Suppressor macrophage treated with lipopolysaccharide for 1 hour (primary cell): ENCODE data around the gene MPHOSPH8.
"Not testable (repeated sequence)": the region's sequence is repeated elsewhere in the genome, so short reads cannot be mapped to it uniquely, and the experiment has no call there.

ENCODE experiments used
- DNase-seq, 3 donors: peaks; one replicate each; pipeline ENCODE4 v3.0.0-alpha.2; 2020 to 2022

Gene MPHOSPH8

DNA sequence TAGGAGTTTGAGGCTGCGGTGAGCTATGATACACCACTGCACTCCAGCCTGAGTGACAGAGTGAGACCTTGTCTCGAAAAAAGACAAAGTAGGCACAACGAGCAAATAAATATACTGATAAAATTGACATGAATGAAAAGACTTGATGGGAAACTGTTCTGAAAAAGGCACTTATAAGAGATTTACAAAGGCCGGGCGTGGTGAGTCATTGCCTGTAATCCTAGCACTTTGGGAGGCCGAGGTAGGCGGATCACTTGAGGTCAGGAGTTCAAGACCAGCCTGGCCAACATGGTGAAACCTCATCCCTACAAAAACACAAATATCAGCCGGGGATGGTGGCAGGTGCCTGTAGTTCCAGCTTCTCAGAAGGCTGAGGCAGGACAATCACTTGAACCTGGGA, 58.0 kb downstream of the MPHOSPH8 start:
- DNase-seq, result not testable (repeated sequence)

GRCh38 chr13:19695428-19695827, 62.0 kb downstream of the MPHOSPH8 start:
- peak in 1 of 3 donors; percentile 15 for DNase-seq

GRCh38 chr13:19695829-19696228, 62.4 kb downstream of the MPHOSPH8 start:
- peak in 1 of 3 donors; percentile 1 for DNase-seq

DNA sequence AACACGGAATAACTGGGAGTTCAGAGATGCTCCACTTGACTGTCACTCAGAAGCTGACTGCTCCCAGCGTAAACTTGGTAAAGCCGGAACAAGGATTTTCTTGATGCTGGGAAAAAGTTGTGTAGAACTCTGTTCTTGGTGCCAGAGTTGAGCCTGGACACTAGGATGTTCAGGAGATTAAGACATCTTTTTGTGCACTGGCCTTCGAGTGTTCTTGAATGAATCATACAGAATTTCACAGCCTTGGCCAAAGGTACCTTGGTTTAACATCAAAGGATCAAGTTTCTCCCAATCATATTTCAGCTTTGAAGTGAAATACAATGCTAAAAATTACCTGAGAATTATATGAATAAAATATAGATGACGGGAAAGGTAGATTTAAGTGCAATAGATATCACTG, 67.5 kb downstream of the MPHOSPH8 start:
- not testable (repeated sequence) for DNase-seq

- DNase-seq, result peak in 1 of 3 donors; percentile 1
Measured at GRCh38 chr13:19701619-19702018, 68.2 kb downstream of the MPHOSPH8 start.

GRCh38 chr13:19704256-19704655, 70.8 kb downstream of the MPHOSPH8 start:
- DNase-seq, result peak in 1 of 3 donors; percentile 11

- DNase-seq, result peak in 1 of 3 donors; percentile 5
Measured at GRCh38 chr13:19709039-19709438, 75.6 kb downstream of the MPHOSPH8 start.

DNA sequence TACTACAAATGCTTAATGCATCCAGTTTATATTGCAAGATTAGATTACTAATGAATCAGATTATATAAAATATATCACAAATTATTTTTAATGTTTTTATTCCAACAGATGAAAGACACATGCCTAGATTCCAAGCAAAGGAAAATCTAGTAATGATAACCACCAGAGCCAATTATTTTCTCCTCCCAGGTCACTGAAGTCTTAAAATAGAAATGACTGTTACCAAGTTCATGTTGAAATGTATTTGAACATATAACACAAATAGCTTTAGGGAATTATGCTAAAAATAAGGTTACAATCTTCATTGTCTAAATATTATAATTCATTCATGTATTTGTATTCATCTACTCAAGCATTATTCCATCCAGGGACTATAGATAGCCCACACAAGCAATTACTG, 76.3 kb downstream of the MPHOSPH8 start:
- DNase-seq, result not testable (repeated sequence)

GRCh38 chr13:19713186-19713965, 79.9 kb downstream of the MPHOSPH8 start:
- DNase-seq, result peak; percentile 49 to 66 (median 56)

DNA sequence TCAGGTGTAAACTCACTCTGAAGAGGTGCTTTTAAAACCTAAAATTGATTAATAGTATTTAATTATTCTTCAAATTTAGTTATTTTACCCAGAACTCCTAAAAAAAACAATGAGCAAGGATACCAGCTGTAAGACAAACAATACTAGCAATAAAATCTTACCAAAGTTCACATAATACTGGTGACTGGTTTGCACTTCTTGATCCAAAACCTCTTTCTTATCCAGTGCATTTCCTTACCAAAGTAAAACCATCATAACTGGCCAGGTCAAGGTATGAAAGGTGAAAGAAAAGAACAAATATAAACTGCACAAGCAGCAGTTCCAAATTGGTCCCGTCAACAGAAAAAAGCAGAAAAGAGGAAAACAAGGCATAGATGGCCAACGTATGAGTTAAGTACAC, 86.6 kb downstream of the MPHOSPH8 start:
- no peak for DNase-seq
